IMR-90 (cell line): ENCODE measurements around the gene RASGRF1. TPM values are rescaled to one million over a fixed set of nuclear protein-coding genes. Genes with fewer than 3 reads are reported as not detected.

Experiments used
- ATAC-seq: fragments of 200-7000 bp; cut with Tn5 transposase; 2 replicates; pipeline ENCODE4 v1.9.1; 2020; ENCODE audit warnings: low read depth, mild to moderate bottlenecking, moderate library complexity
- BruUV-seq: library from RNA; stranded (reverse); fragments of 400-500 nt; replicated peaks from 2 replicates; lab custom pipeline; 2021; lab: Mats Ljungman, UMichigan
- CTCF ChIA-PET: fragments of 300-600 bp; formaldehyde crosslinking; extraction: SDS; loops from one replicate; lab custom pipeline; 2021; ENCODE audit warnings: antibody characterized with exemption; lab: Yijun Ruan, JAX
- POLR2A ChIA-PET: fragments of 300-600 bp; sonication (Branson Sonifier 250); formaldehyde crosslinking; loops from one replicate; lab custom pipeline; 2022; ENCODE audit warnings: antibody characterized with exemption; ENCODE audit not compliant: unreplicated experiment; lab: Charles Lee
- DNase-seq: peaks from one replicate; pipeline ENCODE4 v3.0.0; 2013
- H2AFZ ChIP-seq: replicated peaks from 2 replicates; pipeline ENCODE3; 2013; ENCODE audit warnings: low read length, mild to moderate bottlenecking; ENCODE audit not compliant: poor library complexity
- H2AK5ac ChIP-seq: 2 replicates; pipeline ENCODE4 v1.6.1; 2013; ENCODE audit warnings: low read depth, low read length, inconsistent platforms
- H2AK9ac ChIP-seq: replicated peaks from 2 replicates; pipeline ENCODE3; 2013; ENCODE audit warnings: mild to moderate bottlenecking, low read depth, low read length, moderate library complexity; ENCODE audit not compliant: poor library complexity
- H2BK120ac ChIP-seq: 2 replicates; pipeline ENCODE4 v1.6.1; 2013; ENCODE audit warnings: low read depth, low read length, inconsistent platforms
- H2BK15ac ChIP-seq: 3 replicates; pipeline ENCODE4 v1.6.1; 2013; ENCODE audit warnings: low read depth, low read length, inconsistent platforms
- H2BK20ac ChIP-seq: 2 replicates; pipeline ENCODE4 v1.6.1; 2013; ENCODE audit warnings: low read depth, mild to moderate bottlenecking, inconsistent platforms, low read length, moderate library complexity
- H2BK5ac ChIP-seq: 2 replicates; pipeline ENCODE4 v1.6.1; 2013; ENCODE audit warnings: mild to moderate bottlenecking, low read depth, low read length, inconsistent platforms; ENCODE audit not compliant: poor library complexity, severe bottlenecking
- H3K14ac ChIP-seq: replicated peaks from 2 replicates; pipeline ENCODE4 v1.6.1; 2013; ENCODE audit warnings: low read depth, low read length, inconsistent platforms
- H3K18ac ChIP-seq: 2 replicates; pipeline ENCODE4 v1.6.1; 2013; ENCODE audit warnings: low read depth, low read length, control low read depth
- H3K23ac ChIP-seq: 2 replicates; pipeline ENCODE4 v1.6.1; 2013; ENCODE audit warnings: low read depth, low read length, inconsistent platforms
- H3K27ac ChIP-seq: 2 replicates; pipeline ENCODE4 v1.5.1; 2013; ENCODE audit warnings: mild to moderate bottlenecking, control low read depth, low read length; ENCODE audit not compliant: insufficient read depth
- H3K27me3 ChIP-seq: 2 replicates; pipeline ENCODE4 v1.6.1; 2013; ENCODE audit warnings: low read length; ENCODE audit not compliant: control insufficient read depth, insufficient read depth
- H3K36me3 ChIP-seq: 2 replicates; pipeline ENCODE4 v1.6.1; 2013; ENCODE audit warnings: low read length, mixed read lengths; ENCODE audit not compliant: control insufficient read depth, insufficient read depth
- H3K4ac ChIP-seq: 2 replicates; pipeline ENCODE4 v1.6.1; 2013; ENCODE audit warnings: low read depth, low read length, inconsistent platforms
- H3K4me1 ChIP-seq: 2 replicates; pipeline ENCODE4 v1.6.1; 2013; ENCODE audit warnings: low read length, mixed read lengths; ENCODE audit not compliant: control insufficient read depth, insufficient read depth
- H3K4me2 ChIP-seq: 2 replicates; pipeline ENCODE4 v1.6.1; 2013; ENCODE audit warnings: low read depth, mild to moderate bottlenecking, control low read depth, low read length, moderate library complexity
- H3K4me3 ChIP-seq: 2 replicates; pipeline ENCODE4 v1.5.1; 2013; ENCODE audit warnings: low read depth, mild to moderate bottlenecking, control low read depth, low read length, moderate library complexity; ENCODE audit not compliant: insufficient read depth
- H3K56ac ChIP-seq: 2 replicates; pipeline ENCODE4 v1.6.1; 2013; ENCODE audit warnings: low read length, inconsistent platforms; ENCODE audit not compliant: insufficient read depth; ENCODE audit errors: extremely low read depth
- H3K79me1 ChIP-seq, 2 experiments: 2 replicates each; pipeline ENCODE4 v1.6.1; 2013; ENCODE audit warnings: low read length in 2 of 2, inconsistent platforms in 1 of 2, low read depth in 1 of 2
- H3K9ac ChIP-seq: 2 replicates; pipeline ENCODE4 v1.6.1; 2013; ENCODE audit warnings: low read depth, low read length, control low read depth
- H3K9me1 ChIP-seq: 2 replicates; pipeline ENCODE4 v1.6.1; 2013; ENCODE audit warnings: low read length, inconsistent platforms; ENCODE audit not compliant: insufficient read depth
- H3K9me3 ChIP-seq: 2 replicates; pipeline ENCODE4 v1.6.1; 2013; ENCODE audit warnings: low read length; ENCODE audit not compliant: control insufficient read depth, insufficient read depth
- H4K20me1 ChIP-seq: 2 replicates; pipeline ENCODE4 v1.6.1; 2013; ENCODE audit warnings: low read length, inconsistent platforms; ENCODE audit not compliant: insufficient read depth
- H4K5ac ChIP-seq: 2 replicates; pipeline ENCODE4 v1.6.1; 2013; ENCODE audit warnings: mild to moderate bottlenecking, low read depth, low read length, control low read depth
- H4K8ac ChIP-seq, 2 experiments: 2 replicates each; pipeline ENCODE4 v1.6.1; 2013; ENCODE audit warnings: low read depth in 2 of 2, low read length in 2 of 2, control low read depth in 1 of 2, inconsistent platforms in 1 of 2
- H4K91ac ChIP-seq: 2 replicates; pipeline ENCODE4 v1.6.1; 2013; ENCODE audit warnings: low read depth, low read length, inconsistent platforms; ENCODE audit not compliant: insufficient read depth
- BHLHE40 ChIP-seq: fragments of 150-350 bp; IDR thresholded peaks from 2 replicates; pipeline ENCODE4 v1.6.1; 2016; ENCODE audit warnings: mild to moderate bottlenecking, low read depth, low read length
- CEBPB ChIP-seq: IDR thresholded peaks from 2 replicates; pipeline ENCODE4 v1.6.1; 2012; ENCODE audit warnings: low read depth, low read length, improper control_type of control experiment
- CHD1 ChIP-seq: IDR thresholded peaks from 2 replicates; pipeline ENCODE4 v1.6.1; 2012; ENCODE audit warnings: low read depth, low read length, improper control_type of control experiment
- FOS ChIP-seq: fragments of 150-350 bp; IDR thresholded peaks from 2 replicates; pipeline ENCODE4 v1.6.1; 2016; ENCODE audit warnings: low read depth, low read length
- MAFK ChIP-seq: IDR thresholded peaks from 2 replicates; pipeline ENCODE4 v1.6.1; 2012; ENCODE audit warnings: low read depth, low read length, improper control_type of control experiment
- MAZ ChIP-seq: IDR thresholded peaks from 2 replicates; pipeline ENCODE4 v1.6.1; 2012; ENCODE audit warnings: low read depth, mild to moderate bottlenecking, low read length, improper control_type of control experiment, moderate library complexity, borderline replicate concordance
- MXI1 ChIP-seq: IDR thresholded peaks from 2 replicates; pipeline ENCODE4 v1.6.1; 2012; ENCODE audit warnings: low read depth, mild to moderate bottlenecking, low read length, moderate library complexity, borderline replicate concordance
- NFE2L2 ChIP-seq: fragments of 150-350 bp; IDR thresholded peaks from 2 replicates; pipeline ENCODE4 v1.6.1; 2016; ENCODE audit warnings: low read depth, mild to moderate bottlenecking, low read length
- POLR2A ChIP-seq: IDR thresholded peaks from 2 replicates; pipeline ENCODE4 v1.6.1; 2012; ENCODE audit warnings: mild to moderate bottlenecking, low read depth, low read length
- RAD21 ChIP-seq: IDR thresholded peaks from 2 replicates; pipeline ENCODE4 v1.6.1; 2012; ENCODE audit warnings: low read length, improper control_type of control experiment
- RCOR1 ChIP-seq: IDR thresholded peaks from 2 replicates; pipeline ENCODE4 v1.6.1; 2012; ENCODE audit warnings: mild to moderate bottlenecking, low read length, improper control_type of control experiment; ENCODE audit not compliant: insufficient replicate concordance
- RFX5 ChIP-seq: IDR thresholded peaks from 2 replicates; pipeline ENCODE4 v1.8.0; 2012; ENCODE audit warnings: low read depth, mild to moderate bottlenecking, low read length, moderate library complexity
- SMC3 ChIP-seq: fragments of 150-350 bp; IDR thresholded peaks from 2 replicates; pipeline ENCODE4 v1.6.1; 2016; ENCODE audit warnings: low read depth, mild to moderate bottlenecking, antibody characterized with exemption, low read length, moderate library complexity
- WGBS, 2 experiments: methylation state at CpG; one replicate each; pipeline versions ENCODE4 v1.1.5 to v1.1.7; 2013; ENCODE audit warnings: missing lambda C conversion rate in 2 of 2; ENCODE audit not compliant: insufficient read length in 1 of 2; ENCODE audit errors: extremely low coverage in 2 of 2; 5-methylcytosine and 5-hydroxymethylcytosine counted together
- dilution Hi-C: fragments of 300-500 bp; cut with HindIII; formaldehyde crosslinking; loops from one replicate; pipeline ENCODE4 v1.14.3; 2018; ENCODE audit warnings: low sequenced_read_pairs; ENCODE audit not compliant: unreplicated experiment
- in situ Hi-C: fragments of 300-500 bp; cut with MboI; formaldehyde crosslinking; loops from 3 replicates; pipeline ENCODE4 v1.14.3; 2019; ENCODE audit warnings: low sequenced_read_pairs, inconsistent platforms, mixed read lengths
- intact Hi-C: fragments of 100-400 bp; cut with micrococcal nuclease; formaldehyde crosslinking; loops from 2 replicates; pipeline ENCODE4 v1.10.0; 2022
- polyA plus RNA-seq, 3 experiments: library from polyadenylated mRNA; depleted of rRNA; stranded (reverse); fragments of >200 nt; gene quantifications; 2 replicates each; pipeline ENCODE4 v1.2.3, GENCODE V29; 2012; ENCODE audit warnings: low replicate concordance in 1 of 3
- total RNA-seq: library from RNA; depleted of rRNA; stranded (reverse); fragments of >200 nt; gene quantifications from 2 replicates; pipeline ENCODE4 v1.2.3, GENCODE V29; 2012
- TF ChIP-seq, protein P1 (sequence below): fragments of 150-350 bp; IDR thresholded peaks from 2 replicates; pipeline ENCODE4 v1.6.1; 2017; ENCODE audit warnings: mild to moderate bottlenecking, antibody characterized with exemption, low read length, low read depth
- TF ChIP-seq, protein P2 (sequence below): fragments of 150-350 bp; IDR thresholded peaks from 2 replicates; pipeline ENCODE4 v1.6.1; 2016; ENCODE audit warnings: low read depth, mild to moderate bottlenecking, low read length, moderate library complexity, borderline replicate concordance
- TF ChIP-seq, protein P3 (sequence below): conservative IDR thresholded peaks from 2 replicates; pipeline ENCODE4 v1.5.1; 2012; ENCODE audit warnings: mild to moderate bottlenecking, low read depth, low read length, improper control_type of control experiment

Gene RASGRF1
- total and polyA plus RNA-seq, 2 of the 4 experiments (the other 2 are of a cell fraction), result under 0.01 to 0.15 TPM

DNA sequence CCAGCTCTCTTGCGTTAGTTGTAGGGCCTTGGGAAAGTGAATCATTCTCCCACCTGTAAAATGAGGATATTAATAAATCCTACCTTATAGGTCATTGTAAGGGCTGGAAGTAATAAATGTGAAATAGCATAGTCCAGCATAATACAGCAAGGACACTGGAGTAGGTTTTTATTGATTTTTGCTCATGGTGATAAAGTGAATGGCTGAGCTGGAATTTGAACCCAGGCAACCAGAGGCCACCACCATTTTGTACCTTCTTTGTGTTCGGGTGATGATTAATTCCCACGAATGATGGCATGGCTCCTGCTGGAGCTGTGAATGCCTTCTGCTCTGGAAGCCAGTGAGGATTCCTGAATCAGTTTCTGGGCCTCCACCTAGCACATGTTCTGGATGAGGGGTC is 177.6 kb downstream of the RASGRF1 start:
- CTCF ChIA-PET, result no interaction called here
- Histone ChIP-seq H2AFZ (no peak overlapping the region), H3K27me3 (no peaks in the 10 kb centered on the region), H3K14ac (no peak overlapping the region), H3K9me1 (peaks cover 25% of the 10 kb centered on the region), H3K36me3 (peaks cover 56% of the 10 kb centered on the region), H3K4me1 (peaks cover 8% of the 10 kb centered on the region), H4K20me1 (peaks cover 67% of the 10 kb centered on the region), H3K9me3 (no peaks in the 10 kb centered on the region), H3K56ac (no peak overlapping the region), H2BK120ac (no peak overlapping the region), H2AK5ac (no peak overlapping the region), H4K8ac (no peak overlapping the region), H2AK9ac (no peak overlapping the region), H3K4me2 (no peak overlapping the region), H2BK5ac (no peak overlapping the region), H3K23ac (no peak overlapping the region), H3K27ac (no peak overlapping the region), H3K4me3 (no peak overlapping the region), H4K5ac (no peak overlapping the region), H3K18ac (no peak overlapping the region), H3K9ac (no peak overlapping the region), H3K79me1 (peaks cover 32 to 85% of the 10 kb centered on the region in 2 experiments), H2BK15ac (no peak overlapping the region), H3K4ac (no peak overlapping the region), H4K91ac (no peak overlapping the region), H2BK20ac (no peak overlapping the region)
- TF ChIP-seq CEBPB (no peak), CHD1 (no peak), SMC3 (no peak), POLR2A (no peak), MAFK (no peak), RCOR1 (no peak), RAD21 (no peak), MAZ (no peak), MXI1 (no peak), RFX5 (no peak), NFE2L2 (no peak), BHLHE40 (no peak), FOS (no peak)
- TF ChIP-seq, protein P1, sequence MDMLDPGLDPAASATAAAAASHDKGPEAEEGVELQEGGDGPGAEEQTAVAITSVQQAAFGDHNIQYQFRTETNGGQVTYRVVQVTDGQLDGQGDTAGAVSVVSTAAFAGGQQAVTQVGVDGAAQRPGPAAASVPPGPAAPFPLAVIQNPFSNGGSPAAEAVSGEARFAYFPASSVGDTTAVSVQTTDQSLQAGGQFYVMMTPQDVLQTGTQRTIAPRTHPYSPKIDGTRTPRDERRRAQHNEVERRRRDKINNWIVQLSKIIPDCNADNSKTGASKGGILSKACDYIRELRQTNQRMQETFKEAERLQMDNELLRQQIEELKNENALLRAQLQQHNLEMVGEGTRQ, result no peak
- TF ChIP-seq, protein P2, sequence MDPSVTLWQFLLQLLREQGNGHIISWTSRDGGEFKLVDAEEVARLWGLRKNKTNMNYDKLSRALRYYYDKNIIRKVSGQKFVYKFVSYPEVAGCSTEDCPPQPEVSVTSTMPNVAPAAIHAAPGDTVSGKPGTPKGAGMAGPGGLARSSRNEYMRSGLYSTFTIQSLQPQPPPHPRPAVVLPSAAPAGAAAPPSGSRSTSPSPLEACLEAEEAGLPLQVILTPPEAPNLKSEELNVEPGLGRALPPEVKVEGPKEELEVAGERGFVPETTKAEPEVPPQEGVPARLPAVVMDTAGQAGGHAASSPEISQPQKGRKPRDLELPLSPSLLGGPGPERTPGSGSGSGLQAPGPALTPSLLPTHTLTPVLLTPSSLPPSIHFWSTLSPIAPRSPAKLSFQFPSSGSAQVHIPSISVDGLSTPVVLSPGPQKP, result no peak
- TF ChIP-seq, protein P3, sequence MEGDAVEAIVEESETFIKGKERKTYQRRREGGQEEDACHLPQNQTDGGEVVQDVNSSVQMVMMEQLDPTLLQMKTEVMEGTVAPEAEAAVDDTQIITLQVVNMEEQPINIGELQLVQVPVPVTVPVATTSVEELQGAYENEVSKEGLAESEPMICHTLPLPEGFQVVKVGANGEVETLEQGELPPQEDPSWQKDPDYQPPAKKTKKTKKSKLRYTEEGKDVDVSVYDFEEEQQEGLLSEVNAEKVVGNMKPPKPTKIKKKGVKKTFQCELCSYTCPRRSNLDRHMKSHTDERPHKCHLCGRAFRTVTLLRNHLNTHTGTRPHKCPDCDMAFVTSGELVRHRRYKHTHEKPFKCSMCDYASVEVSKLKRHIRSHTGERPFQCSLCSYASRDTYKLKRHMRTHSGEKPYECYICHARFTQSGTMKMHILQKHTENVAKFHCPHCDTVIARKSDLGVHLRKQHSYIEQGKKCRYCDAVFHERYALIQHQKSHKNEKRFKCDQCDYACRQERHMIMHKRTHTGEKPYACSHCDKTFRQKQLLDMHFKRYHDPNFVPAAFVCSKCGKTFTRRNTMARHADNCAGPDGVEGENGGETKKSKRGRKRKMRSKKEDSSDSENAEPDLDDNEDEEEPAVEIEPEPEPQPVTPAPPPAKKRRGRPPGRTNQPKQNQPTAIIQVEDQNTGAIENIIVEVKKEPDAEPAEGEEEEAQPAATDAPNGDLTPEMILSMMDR, result no peak
- dilution Hi-C loops, result no loop called here
- no peak for DNase-seq
- intact Hi-C loops, result no loop called here
- WGBS, 2 experiments, result 100% methylated on average over 1 of the region's 3 CpGs; no CpG with 5 or more reads in 1 of the 2 experiments
- no peak for ATAC-seq
- POLR2A ChIA-PET, result no interaction called here
- BruUV-seq, result no TSS peak
- in situ Hi-C loops, result loop anchor here (5.0 kb wide), 1 partner anchor 269 kb away; no protein-coding TSS in a partner anchor
